ENCODE results near the gene KL. TPM values are rescaled to one million over a fixed set of nuclear protein-coding genes. Genes with fewer than 3 reads are reported as not detected.

KL gene
- total RNA-seq, 2 donors from 2014 or later: 1.1 to 1.9 TPM

GRCh38 chr13:33007237-33007636, 9.0 kb upstream of the KL start:
- TF ChIP-seq CTCF (IDR thresholded peaks at IDR 0.05): no peak
- no peaks in the 10 kb centered on the region for H3K27me3 ChIP-seq (replicated peaks; ENCODE audit: insufficient read depth)
- H3K27ac ChIP-seq: no peak overlapping the region
- no peak for ATAC-seq (ENCODE audit: insufficient number of reproducible peaks, low FRiP score, low read depth)
- H3K36me3 ChIP-seq: no peaks in the 10 kb centered on the region
- H3K4me1 ChIP-seq (ENCODE audit: control insufficient read depth in 1 of 2, low read depth in 2 of 2): no peaks in the 10 kb centered on the region
- no peak overlapping the region for H3K4me3 ChIP-seq
- H3K9me3 ChIP-seq: peaks cover 5% of the 10 kb centered on the region
- no peak for DNase-seq (ENCODE audit: low spot score)

GRCh38 chr13:33007950-33008349, 8.3 kb upstream of the KL start:
- DNase-seq (ENCODE audit: low spot score): no peak
- H3K4me3 ChIP-seq: no peak overlapping the region
- H3K9me3 ChIP-seq: peaks cover 5% of the 10 kb centered on the region
- TF ChIP-seq CTCF (IDR thresholded peaks at IDR 0.05): no peak
- ATAC-seq (ENCODE audit: insufficient number of reproducible peaks, low FRiP score, low read depth): no peak
- H3K4me1 ChIP-seq (ENCODE audit: control insufficient read depth in 1 of 2, low read depth in 2 of 2): no peaks in the 10 kb centered on the region
- H3K36me3 ChIP-seq: no peaks in the 10 kb centered on the region
- H3K27me3 ChIP-seq (replicated peaks; ENCODE audit: insufficient read depth): no peaks in the 10 kb centered on the region
- H3K27ac ChIP-seq: no peak overlapping the region

GRCh38 chr13:33008946-33009722, 7.1 kb upstream of the KL start:
- ATAC-seq (ENCODE audit: insufficient number of reproducible peaks, low FRiP score, low read depth) (no peak), DNase-seq (ENCODE audit: low spot score) (no peak)
- no peak overlapping the region for H3K27ac ChIP-seq
- no peaks in the 10 kb centered on the region for H3K36me3 ChIP-seq
- peaks cover 0 to 3% of the 10 kb centered on the region in 2 donors for H3K4me1 ChIP-seq (ENCODE audit: control insufficient read depth in 1 of 2, low read depth in 2 of 2)
- H3K4me3 ChIP-seq: no peak overlapping the region
- H3K9me3 ChIP-seq: peaks cover 5% of the 10 kb centered on the region
- TF ChIP-seq CTCF (IDR thresholded peaks at IDR 0.05): no peak
- H3K27me3 ChIP-seq (replicated peaks; ENCODE audit: insufficient read depth): no peaks in the 10 kb centered on the region

- Histone ChIP-seq H3K27ac (no peak overlapping the region), H3K9me3 (peaks cover 5% of the 10 kb centered on the region), H3K4me1 (ENCODE audit: control insufficient read depth in 1 of 2, low read depth in 2 of 2) (peaks cover 0 to 3% of the 10 kb centered on the region in 2 donors), H3K27me3 (replicated peaks; ENCODE audit: insufficient read depth) (no peaks in the 10 kb centered on the region), H3K4me3 (no peak overlapping the region), H3K36me3 (no peaks in the 10 kb centered on the region)
- no peak for DNase-seq (ENCODE audit: low spot score)
- TF ChIP-seq CTCF (IDR thresholded peaks at IDR 0.05): no peak
- ATAC-seq (ENCODE audit: insufficient number of reproducible peaks, low FRiP score, low read depth): no peak
Observed at GRCh38 chr13:33011828-33012470, 4.3 kb upstream of the KL start.

GRCh38 chr13:33014291-33014690, 1.9 kb upstream of the KL start:
- ATAC-seq (ENCODE audit: insufficient number of reproducible peaks, low FRiP score, low read depth) (no peak), DNase-seq (ENCODE audit: low spot score) (no peak)
- Histone ChIP-seq H3K36me3 (no peaks in the 10 kb centered on the region), H3K9me3 (no peaks in the 10 kb centered on the region), H3K4me1 (ENCODE audit: control insufficient read depth in 1 of 2, low read depth in 2 of 2) (peaks cover 0 to 3% of the 10 kb centered on the region in 2 donors), H3K27me3 (replicated peaks; ENCODE audit: insufficient read depth) (no peaks in the 10 kb centered on the region), H3K4me3 (no peak overlapping the region), H3K27ac (no peak overlapping the region)
- no peak for TF ChIP-seq CTCF (IDR thresholded peaks at IDR 0.05)
